SH-SY5Y (cell line): ENCODE results near the gene CRYZL1.

Source experiments
- GATA2 ChIP-seq: IDR thresholded peaks from 2 replicates; pipeline ENCODE4 v1.6.1; 2011; ENCODE audit warnings: mild to moderate bottlenecking, low read depth, low read length
- GATA3 ChIP-seq: IDR thresholded peaks from 2 replicates; pipeline ENCODE4 v1.6.1; 2011; ENCODE audit warnings: low read depth, mild to moderate bottlenecking, low read length, moderate library complexity

DNA sequence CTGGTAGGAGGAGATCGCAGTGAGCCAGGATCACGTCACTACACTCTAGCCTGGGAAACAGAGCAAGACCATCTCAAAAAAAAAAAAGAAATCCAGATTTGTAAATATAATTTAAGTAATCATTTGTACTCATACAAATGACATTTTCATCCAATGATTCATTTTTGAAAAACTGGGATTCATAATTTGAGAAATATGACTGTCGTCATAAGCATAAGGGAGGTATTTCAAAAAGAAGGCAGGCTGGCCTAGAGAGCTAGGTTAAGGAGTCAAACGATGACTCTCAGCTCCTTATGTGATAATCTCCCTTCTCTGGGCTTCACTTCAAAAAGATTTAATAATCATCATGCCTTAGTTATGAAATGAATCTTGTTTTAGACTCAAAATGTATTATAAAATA lies 101.9 kb downstream of the CRYZL1 start:
- TF ChIP-seq GATA2 (no peak), GATA3 (no peak)
